GM19463 (cell line): Measurements from ENCODE around the gene CRYZL1.
A peak's percentile ranks its signal among the peaks of the same experiment; 100 is the strongest.

ENCODE experiments used
- ATAC-seq: cut with Tn5 transposase; IDR thresholded peaks from one replicate; pipeline ENCODE4 v1.9.1; 2021; ENCODE audit warnings: mild to moderate bottlenecking, moderate library complexity; ENCODE audit not compliant: unreplicated experiment

The CRYZL1 gene

GRCh38 chr21:33662046-33662445, 20.5 kb upstream of the CRYZL1 start:
- no peak for ATAC-seq

GRCh38 chr21:33661146-33661545, 19.6 kb upstream of the CRYZL1 start:
- ATAC-seq, result no peak

GRCh38 chr21:33660406-33660805, 18.9 kb upstream of the CRYZL1 start:
- ATAC-seq, result no peak

- ATAC-seq, result no peak
These were observed 18.0 kb upstream of the CRYZL1 start for GRCh38 chr21:33659568-33659949.

GRCh38 chr21:33658919-33659567, 17.5 kb upstream of the CRYZL1 start:
- ATAC-seq, result no peak

GRCh38 chr21:33657124-33657820, 15.7 kb upstream of the CRYZL1 start:
- ATAC-seq, result no peak

GRCh38 chr21:33655588-33656221, 14.2 kb upstream of the CRYZL1 start:
- no peak for ATAC-seq

GRCh38 chr21:33654412-33654811, 12.9 kb upstream of the CRYZL1 start:
- ATAC-seq, result no peak

GRCh38 chr21:33651965-33652680, 10.6 kb upstream of the CRYZL1 start:
- ATAC-seq, result no peak

- ATAC-seq, result no peak
These were observed 9.5 kb upstream of the CRYZL1 start for GRCh38 chr21:33650929-33651509.

- ATAC-seq, result no peak
These were observed 8.7 kb upstream of the CRYZL1 start for GRCh38 chr21:33650230-33650629.

- ATAC-seq, result no peak
These were observed 7.0 kb upstream of the CRYZL1 start for GRCh38 chr21:33648555-33648954.

GRCh38 chr21:33647587-33647986, 6.0 kb upstream of the CRYZL1 start:
- ATAC-seq, result no peak

- no peak for ATAC-seq
These were observed 4.2 kb upstream of the CRYZL1 start for GRCh38 chr21:33645730-33646129.

GRCh38 chr21:33644383-33645074, 3.0 kb upstream of the CRYZL1 start:
- no peak for ATAC-seq

- ATAC-seq, result no peak
These were observed 2.2 kb upstream of the CRYZL1 start for GRCh38 chr21:33643658-33644311.

- ATAC-seq, result no peak
These were observed 1.5 kb upstream of the CRYZL1 start for GRCh38 chr21:33642896-33643657.

GRCh38 chr21:33642027-33642895, 720 bp upstream of the CRYZL1 start, which contains the start of gene ITSN1:
Gene ITSN1, plus strand, starts transcription at chr21:33642501. Its CDS starts 76,328 bp downstream, at chr21:33718829.
- ATAC-seq, result peak; percentile 81
